Choroid plexus epithelial cell (primary cell): Measurements from ENCODE around the gene TMEM255B.
A peak's percentile ranks its signal among the peaks of the same experiment; 100 is the strongest.

Experiments used
- DNase-seq: peaks from one replicate; pipeline ENCODE4 v3.0.0-alpha.2; 2010; ENCODE audit warnings: low read depth
- H3K4me3 ChIP-seq: 2 replicates; pipeline ENCODE4 v1.5.1; 2011; ENCODE audit warnings: low read depth, mild to moderate bottlenecking, control low read depth, low read length, moderate library complexity
- TF ChIP-seq, protein P1 (sequence below): conservative IDR thresholded peaks from 2 replicates; pipeline ENCODE4 v1.5.1; 2011; ENCODE audit warnings: low read depth, mild to moderate bottlenecking, control low read depth, inconsistent platforms, low read length, moderate library complexity

Gene TMEM255B

GRCh38 chr13:113813070-113813748 is 54.2 kb downstream of the TMEM255B start:
- TF ChIP-seq, protein P1, sequence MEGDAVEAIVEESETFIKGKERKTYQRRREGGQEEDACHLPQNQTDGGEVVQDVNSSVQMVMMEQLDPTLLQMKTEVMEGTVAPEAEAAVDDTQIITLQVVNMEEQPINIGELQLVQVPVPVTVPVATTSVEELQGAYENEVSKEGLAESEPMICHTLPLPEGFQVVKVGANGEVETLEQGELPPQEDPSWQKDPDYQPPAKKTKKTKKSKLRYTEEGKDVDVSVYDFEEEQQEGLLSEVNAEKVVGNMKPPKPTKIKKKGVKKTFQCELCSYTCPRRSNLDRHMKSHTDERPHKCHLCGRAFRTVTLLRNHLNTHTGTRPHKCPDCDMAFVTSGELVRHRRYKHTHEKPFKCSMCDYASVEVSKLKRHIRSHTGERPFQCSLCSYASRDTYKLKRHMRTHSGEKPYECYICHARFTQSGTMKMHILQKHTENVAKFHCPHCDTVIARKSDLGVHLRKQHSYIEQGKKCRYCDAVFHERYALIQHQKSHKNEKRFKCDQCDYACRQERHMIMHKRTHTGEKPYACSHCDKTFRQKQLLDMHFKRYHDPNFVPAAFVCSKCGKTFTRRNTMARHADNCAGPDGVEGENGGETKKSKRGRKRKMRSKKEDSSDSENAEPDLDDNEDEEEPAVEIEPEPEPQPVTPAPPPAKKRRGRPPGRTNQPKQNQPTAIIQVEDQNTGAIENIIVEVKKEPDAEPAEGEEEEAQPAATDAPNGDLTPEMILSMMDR: no peak
- no peak for DNase-seq
- H3K4me3 ChIP-seq: no peak overlapping the region

GRCh38 chr13:113813749-113814434 is 54.9 kb downstream of the TMEM255B start:
- TF ChIP-seq, protein P1: no peak
- no peak overlapping the region for H3K4me3 ChIP-seq
- peak; percentile 34 for DNase-seq

DNA sequence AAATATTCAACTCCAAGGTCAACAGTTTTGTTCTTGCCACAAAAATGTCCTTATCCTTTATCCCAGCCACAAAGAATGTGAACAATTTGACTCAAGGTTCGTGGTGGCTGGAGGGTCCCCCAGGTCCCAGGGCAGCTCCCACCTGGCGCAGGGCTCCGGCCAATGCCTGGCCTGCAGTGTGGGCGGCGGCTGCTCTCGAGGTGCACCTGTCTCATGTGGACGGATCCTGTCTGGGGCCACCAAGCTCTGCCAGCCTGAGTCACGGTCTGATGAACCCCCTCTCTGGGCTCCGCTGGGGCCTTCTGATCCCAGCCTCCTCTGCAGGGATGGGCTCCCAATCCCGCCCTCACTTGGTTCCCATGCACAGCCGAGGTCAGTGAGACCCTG is 55.4 kb downstream of the TMEM255B start:
- DNase-seq: peak; percentile 70
- TF ChIP-seq, protein P1: no peak
- no peak overlapping the region for H3K4me3 ChIP-seq

- no peak for DNase-seq
- no peak overlapping the region for H3K4me3 ChIP-seq
- TF ChIP-seq, protein P1: no peak
These were observed 56.4 kb downstream of the TMEM255B start for GRCh38 chr13:113815151-113816058.

DNA sequence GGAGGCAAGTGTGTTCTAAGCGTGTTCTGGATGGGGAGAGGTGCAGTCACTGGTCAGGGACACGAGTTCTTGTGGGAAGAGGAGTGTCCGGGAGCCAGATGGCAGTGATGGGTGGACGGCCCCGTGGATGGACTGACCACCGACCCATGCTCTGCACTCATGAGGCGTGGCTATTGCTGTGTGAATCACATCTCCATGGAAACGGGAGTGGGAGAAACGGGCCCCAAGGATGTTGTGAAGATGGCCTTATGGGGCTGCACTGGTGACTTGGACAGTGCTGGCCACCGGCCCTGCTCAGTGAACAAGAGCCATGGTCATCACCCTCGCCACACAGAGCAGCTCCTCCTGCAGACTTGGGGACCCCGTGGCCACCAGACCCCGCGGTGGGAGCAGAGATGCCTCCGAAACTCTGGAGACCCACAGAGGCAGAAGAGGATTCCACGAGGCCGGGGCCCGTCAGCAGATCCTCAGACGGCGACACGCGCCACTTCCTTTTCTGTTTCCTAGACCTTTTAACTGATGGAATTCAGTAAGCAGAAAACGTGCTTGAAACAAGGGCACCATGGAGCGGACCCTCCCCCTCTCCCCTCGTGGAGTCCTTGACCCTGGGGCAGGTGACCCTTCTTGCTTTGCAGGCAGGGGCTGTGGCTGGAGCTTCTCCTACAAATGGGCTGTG is 57.4 kb downstream of the TMEM255B start:
- TF ChIP-seq, protein P1: no peak
- H3K4me3 ChIP-seq: no peak overlapping the region
- no peak for DNase-seq

DNA sequence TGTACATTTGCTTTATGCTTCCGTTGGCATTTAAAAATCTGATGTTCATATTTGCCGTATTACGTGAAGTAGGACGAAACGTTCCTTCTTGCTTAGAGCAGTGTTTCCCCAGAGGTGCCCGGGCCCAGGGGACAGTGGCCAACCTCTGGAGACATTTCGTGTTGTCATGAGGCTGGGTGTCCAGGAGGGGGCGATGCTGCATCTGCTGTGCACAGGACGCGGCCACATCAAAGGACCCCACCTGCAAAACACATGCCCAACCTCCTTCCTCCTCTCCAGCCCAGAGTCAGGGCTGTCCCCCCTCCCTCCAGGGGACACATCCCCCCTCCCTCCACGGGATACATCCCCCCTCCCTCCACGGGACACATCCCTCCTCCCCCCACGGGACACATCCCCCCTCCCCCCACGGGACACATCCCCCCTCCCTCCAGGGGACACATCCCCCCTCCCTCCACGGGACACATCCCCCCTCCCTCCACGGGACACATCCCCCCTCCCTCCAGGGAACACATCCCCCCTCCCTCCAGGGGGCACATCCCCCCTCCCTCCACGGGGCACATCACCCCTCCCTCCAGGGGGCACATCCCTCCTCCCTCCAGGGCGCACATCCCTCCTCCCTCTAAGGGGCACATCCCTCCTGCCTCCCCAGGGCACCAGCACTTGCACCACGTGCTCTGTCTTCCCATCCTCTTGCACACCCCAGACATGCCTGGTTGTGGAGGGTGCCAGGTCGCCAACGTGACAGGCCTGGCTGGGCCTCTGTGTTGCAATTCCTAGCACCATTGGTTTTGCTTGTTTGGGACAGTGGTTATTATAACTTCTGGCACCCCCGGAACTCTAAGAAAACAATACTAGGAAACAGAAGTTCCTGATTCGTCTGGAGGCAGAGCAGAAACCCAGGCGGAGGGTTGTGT is 58.2 kb downstream of the TMEM255B start:
- H3K4me3 ChIP-seq: no peak overlapping the region
- TF ChIP-seq, protein P1: peak; percentile 90
- DNase-seq: peak; percentile 89
